CD4-positive, alpha-beta T cell treated with Interleukin-6 for 4 hours (primary cell): ENCODE data around the gene PI16.
A peak's percentile ranks its signal among the peaks of the same experiment; 100 is the strongest.

ENCODE experiments used
- DNase-seq: peaks from one replicate; pipeline ENCODE4 v3.0.0-alpha.2; 2020; ENCODE audit warnings: mixed read lengths

The PI16 gene

GRCh38 chr6:36954262-36954931 is at the start of gene PI16:
Gene PI16 (plus strand): TSS chr6:36954738. CDS start chr6:36954761, 23 bp downstream.
- peak; percentile 38 for DNase-seq

- DNase-seq = no peak
Observed at GRCh38 chr6:36904851-36905393, 49.6 kb upstream of the PI16 start.

- DNase-seq = no peak
Observed at GRCh38 chr6:36906539-36907325, 47.8 kb upstream of the PI16 start.

GRCh38 chr6:36907781-36908180 is 46.8 kb upstream of the PI16 start:
- no peak for DNase-seq

- no peak for DNase-seq
Observed at GRCh38 chr6:36908747-36909146, 45.8 kb upstream of the PI16 start.

- peak; percentile 66 for DNase-seq
Observed at GRCh38 chr6:36912030-36912454, 42.5 kb upstream of the PI16 start.

GRCh38 chr6:36912586-36912985 is 42.0 kb upstream of the PI16 start:
- DNase-seq = peak; percentile 73

- no peak for DNase-seq
Observed at GRCh38 chr6:36913082-36913481, 41.5 kb upstream of the PI16 start.

GRCh38 chr6:36914227-36914794 is 40.2 kb upstream of the PI16 start:
- peak; percentile 31 for DNase-seq

- no peak for DNase-seq
Observed at GRCh38 chr6:36915599-36915998, 38.9 kb upstream of the PI16 start.

- DNase-seq = no peak
Observed at GRCh38 chr6:36916126-36916525, 38.4 kb upstream of the PI16 start.

GRCh38 chr6:36917541-36918193 is 36.9 kb upstream of the PI16 start:
- no peak for DNase-seq

- DNase-seq = no peak
Observed at GRCh38 chr6:36920049-36920448, 34.5 kb upstream of the PI16 start.

- no peak for DNase-seq
Observed at GRCh38 chr6:36920546-36920945, 34.0 kb upstream of the PI16 start.

GRCh38 chr6:36924131-36924530 is 30.4 kb upstream of the PI16 start:
- DNase-seq = no peak

- no peak for DNase-seq
Observed at GRCh38 chr6:36924778-36925374, 29.7 kb upstream of the PI16 start.

- no peak for DNase-seq
Observed at GRCh38 chr6:36925809-36926208, 28.7 kb upstream of the PI16 start.

- no peak for DNase-seq
Observed at GRCh38 chr6:36926708-36927513, 27.6 kb upstream of the PI16 start.

- DNase-seq = no peak
Observed at GRCh38 chr6:36927691-36928546, 26.6 kb upstream of the PI16 start.

GRCh38 chr6:36928547-36928918 is 26.0 kb upstream of the PI16 start:
- DNase-seq = no peak

GRCh38 chr6:36929152-36929551 is 25.4 kb upstream of the PI16 start:
- no peak for DNase-seq
